ENCODE data around the gene EMILIN2. TPM values are rescaled to one million over a fixed set of nuclear protein-coding genes. Genes with fewer than 3 reads are reported as not detected.

EMILIN2 gene
- total and polyA plus RNA-seq, 2 donors (not counting 3 experiments of a cell fraction or from before 2014, with no cell fraction given): 9.4 to 13.4 TPM

GRCh38 chr18:2894131-2894840, 47.5 kb downstream of the EMILIN2 start:
- Histone ChIP-seq H3K79me2 (ENCODE audit: control insufficient read depth, insufficient read depth, low read length) (no peaks in the 10 kb centered on the region), H3K27ac (ENCODE audit: insufficient read depth, low read depth, low read length) (no peak overlapping the region), H3K4me2 (ENCODE audit: insufficient read depth, low read length) (no peak overlapping the region), H3K4me3 (replicated peaks in 1 of 3; ENCODE audit: insufficient read depth in 1 of 3, low read depth in 1 of 3, low read length in 3 of 3) (no peak overlapping the region), H3K27me3 (ENCODE audit: control insufficient read depth in 2 of 2, insufficient read depth in 2 of 2, low read length in 2 of 2) (peaks cover 0 to 6% of the 10 kb centered on the region in 2 experiments), H3K9ac (replicated peaks; ENCODE audit: extremely low read depth, insufficient read depth, low read length) (no peak overlapping the region), H3K4me1 (ENCODE audit: control insufficient read depth, extremely low read depth, insufficient read depth, low read length) (no peaks in the 10 kb centered on the region), H2AFZ (ENCODE audit: low read depth, low read length) (no peak overlapping the region), H3K9me3 (replicated peaks; ENCODE audit: control insufficient read depth, insufficient read depth, low read length) (no peaks in the 10 kb centered on the region), H3K36me3 (ENCODE audit: control insufficient read depth in 2 of 2, extremely low read depth in 1 of 2, insufficient read depth in 2 of 2, low read length in 2 of 2) (no peaks in the 10 kb centered on the region), H3K9me1 (replicated peaks; ENCODE audit: control insufficient read depth, extremely low read depth, insufficient read depth, low read length) (no peaks in the 10 kb centered on the region), H4K20me1 (replicated peaks; ENCODE audit: control insufficient read depth, extremely low read depth, insufficient read depth, low read length) (no peaks in the 10 kb centered on the region)
- TF ChIP-seq EZH2 (IDR thresholded peaks at IDR 0.05; ENCODE audit: borderline replicate concordance, low read depth, low read length, severe bottlenecking) (no peak), CTCF (IDR thresholded peaks at IDR 0.05; ENCODE audit: extremely low read depth in 1 of 2, insufficient read depth in 1 of 2, low read depth in 1 of 2, low read length in 2 of 2) (no peak), GATA2 (IDR thresholded peaks at IDR 0.05; ENCODE audit: insufficient read depth, insufficient read length, low read depth, low read length) (no peak)
- FAIRE-seq: no peak
- ChIA-PET POLR2A (no interaction called here), CTCF (interaction anchor here (1.0 to 1.4 kb wide), 2 partner anchors 23 to 257 kb away, joined by 4 to 5 read pairs; no protein-coding TSS in a partner anchor)
- no peak for DNase-seq (ENCODE audit: low read depth, low spot score)
- dilution Hi-C loops (cut with MboI; ENCODE audit: extremely low pct_ligation_motif_present, low sequenced_read_pairs): no loop called here
- BruUV-seq (replicated peaks): no TSS peak
- intact Hi-C loops (cut with micrococcal nuclease): no loop called here

DNA sequence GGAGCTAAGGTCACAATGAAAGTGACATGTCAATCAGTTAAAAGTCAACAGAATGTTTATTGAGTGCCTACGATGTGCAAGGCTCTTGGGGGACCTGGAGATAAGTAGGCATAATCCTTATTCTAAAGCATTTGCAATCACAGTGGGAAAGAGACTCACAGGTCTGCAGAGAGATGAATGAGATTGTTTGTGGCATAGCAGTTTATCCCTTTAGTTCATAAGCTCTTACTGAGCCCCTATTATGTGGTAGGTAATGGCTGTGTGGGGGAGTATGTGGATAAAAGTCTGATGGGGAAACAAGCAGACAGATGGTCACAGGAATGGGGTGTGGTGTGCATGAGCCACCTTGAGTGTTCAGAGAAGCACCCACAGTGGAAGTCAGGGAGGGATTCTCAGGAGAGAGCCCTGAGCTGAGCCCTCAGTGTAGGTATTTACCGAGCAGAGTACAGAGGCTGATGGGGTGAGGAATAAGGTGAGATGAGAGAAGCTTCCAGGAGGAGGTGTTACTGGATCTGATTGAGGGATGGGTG, 48.1 kb downstream of the EMILIN2 start:
- Histone ChIP-seq H3K4me3 (replicated peaks in 1 of 3; ENCODE audit: insufficient read depth in 1 of 3, low read depth in 1 of 3, low read length in 3 of 3) (no peak overlapping the region), H2AFZ (ENCODE audit: low read depth, low read length) (no peak overlapping the region), H3K36me3 (ENCODE audit: control insufficient read depth in 2 of 2, extremely low read depth in 1 of 2, insufficient read depth in 2 of 2, low read length in 2 of 2) (no peaks in the 10 kb centered on the region), H3K79me2 (ENCODE audit: control insufficient read depth, insufficient read depth, low read length) (no peaks in the 10 kb centered on the region), H3K4me1 (ENCODE audit: control insufficient read depth, extremely low read depth, insufficient read depth, low read length) (no peaks in the 10 kb centered on the region), H3K4me2 (ENCODE audit: insufficient read depth, low read length) (no peak overlapping the region), H3K9me1 (replicated peaks; ENCODE audit: control insufficient read depth, extremely low read depth, insufficient read depth, low read length) (no peaks in the 10 kb centered on the region), H4K20me1 (replicated peaks; ENCODE audit: control insufficient read depth, extremely low read depth, insufficient read depth, low read length) (no peaks in the 10 kb centered on the region), H3K27me3 (ENCODE audit: control insufficient read depth in 2 of 2, insufficient read depth in 2 of 2, low read length in 2 of 2) (peaks cover 0 to 6% of the 10 kb centered on the region in 2 experiments), H3K27ac (ENCODE audit: insufficient read depth, low read depth, low read length) (no peak overlapping the region), H3K9me3 (replicated peaks; ENCODE audit: control insufficient read depth, insufficient read depth, low read length) (no peaks in the 10 kb centered on the region), H3K9ac (replicated peaks; ENCODE audit: extremely low read depth, insufficient read depth, low read length) (no peak overlapping the region)
- dilution Hi-C loops (cut with MboI; ENCODE audit: extremely low pct_ligation_motif_present, low sequenced_read_pairs) (no loop called here), intact Hi-C loops (cut with micrococcal nuclease) (no loop called here)
- FAIRE-seq: no peak
- CTCF ChIA-PET: interaction anchor here (1.0 to 1.4 kb wide), 2 partner anchors 22 to 257 kb away, joined by 4 to 5 read pairs; no protein-coding TSS in a partner anchor
- BruUV-seq (replicated peaks): no TSS peak
- DNase-seq (ENCODE audit: low read depth, low spot score): no peak
- POLR2A ChIA-PET: no interaction called here
- no peak for TF ChIP-seq EZH2 (IDR thresholded peaks at IDR 0.05; ENCODE audit: borderline replicate concordance, low read depth, low read length, severe bottlenecking)
- no peak for TF ChIP-seq POLR2AphosphoS5 (IDR thresholded peaks at IDR 0.05; ENCODE audit: insufficient read depth, low read depth, low read length)
- no peak for TF ChIP-seq POLR2A (IDR thresholded peaks at IDR 0.05; ENCODE audit: low read depth, low read length)
- TF ChIP-seq GATA2 (IDR thresholded peaks at IDR 0.05; ENCODE audit: insufficient read depth, insufficient read length, low read depth, low read length): no peak
- no peak for TF ChIP-seq MYC (IDR thresholded peaks at IDR 0.05; ENCODE audit: low read depth, low read length)
- TF ChIP-seq JUN (IDR thresholded peaks at IDR 0.05; ENCODE audit: borderline replicate concordance, insufficient read depth, insufficient read length, low read depth): no peak
- no peak for TF ChIP-seq CTCF (IDR thresholded peaks at IDR 0.05; ENCODE audit: extremely low read depth in 1 of 2, insufficient read depth in 1 of 2, low read depth in 1 of 2, low read length in 2 of 2)
- TF ChIP-seq FOS (IDR thresholded peaks at IDR 0.05; ENCODE audit: borderline replicate concordance, insufficient read depth, low read length): no peak
- TF ChIP-seq, protein P1, sequence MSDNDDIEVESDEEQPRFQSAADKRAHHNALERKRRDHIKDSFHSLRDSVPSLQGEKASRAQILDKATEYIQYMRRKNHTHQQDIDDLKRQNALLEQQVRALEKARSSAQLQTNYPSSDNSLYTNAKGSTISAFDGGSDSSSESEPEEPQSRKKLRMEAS (IDR thresholded peaks at IDR 0.05; ENCODE audit: insufficient read depth, insufficient read length): no peak
